Left hindlimb (tissue), 1 donor: Measurements from ENCODE around the gene XRCC4.
"Not testable (repeated sequence)": the region's sequence is repeated elsewhere in the genome, so short reads cannot be mapped to it uniquely, and the experiment has no call there.

Source experiments
- DNase-seq: peaks from one replicate; pipeline ENCODE4 v3.0.0-alpha.2; 2018

The XRCC4 gene

GRCh38 chr5:83118976-83119375 is 41.6 kb downstream of the XRCC4 start:
- DNase-seq: no peak

- DNase-seq: no peak
Observed at GRCh38 chr5:83124593-83124992, 47.2 kb downstream of the XRCC4 start.

- no peak for DNase-seq
Observed at GRCh38 chr5:83125560-83125959, 48.2 kb downstream of the XRCC4 start.

- no peak for DNase-seq
Observed at GRCh38 chr5:83126501-83126900, 49.2 kb downstream of the XRCC4 start.

GRCh38 chr5:83133797-83134196 is 56.5 kb downstream of the XRCC4 start:
- no peak for DNase-seq

- no peak for DNase-seq
Observed at GRCh38 chr5:83142526-83142925, 65.2 kb downstream of the XRCC4 start.

GRCh38 chr5:83145241-83145640 is 67.9 kb downstream of the XRCC4 start:
- no peak for DNase-seq

- DNase-seq: no peak
Observed at GRCh38 chr5:83145882-83146331, 68.6 kb downstream of the XRCC4 start.

- no peak for DNase-seq
Observed at GRCh38 chr5:83146441-83146840, 69.1 kb downstream of the XRCC4 start.

- no peak for DNase-seq
Observed at GRCh38 chr5:83147593-83147992, 70.2 kb downstream of the XRCC4 start.

- no peak for DNase-seq
Observed at GRCh38 chr5:83148370-83148769, 71.0 kb downstream of the XRCC4 start.

GRCh38 chr5:83149671-83150070 is 72.3 kb downstream of the XRCC4 start:
- no peak for DNase-seq

- no peak for DNase-seq
Observed at GRCh38 chr5:83151821-83152220, 74.5 kb downstream of the XRCC4 start.

GRCh38 chr5:83152996-83153395 is 75.6 kb downstream of the XRCC4 start:
- not testable (repeated sequence) for DNase-seq

- no peak for DNase-seq
Observed at GRCh38 chr5:83156001-83156400, 78.7 kb downstream of the XRCC4 start.

GRCh38 chr5:83157163-83157562 is 79.8 kb downstream of the XRCC4 start:
- DNase-seq: no peak

GRCh38 chr5:83162601-83163000 is 85.3 kb downstream of the XRCC4 start:
- no peak for DNase-seq

GRCh38 chr5:83167538-83167937 is 90.2 kb downstream of the XRCC4 start:
- DNase-seq: no peak

- DNase-seq: no peak
Observed at GRCh38 chr5:83169571-83170337, 92.4 kb downstream of the XRCC4 start.

GRCh38 chr5:83172011-83172410 is 94.7 kb downstream of the XRCC4 start:
- DNase-seq: no peak

GRCh38 chr5:83172655-83173054 is 95.3 kb downstream of the XRCC4 start:
- no peak for DNase-seq

- DNase-seq: no peak
Observed at GRCh38 chr5:83173826-83174225, 96.5 kb downstream of the XRCC4 start.

- no peak for DNase-seq
Observed at GRCh38 chr5:83177803-83178202, 100.5 kb downstream of the XRCC4 start.

GRCh38 chr5:83179966-83180365 is 102.6 kb downstream of the XRCC4 start:
- no peak for DNase-seq

GRCh38 chr5:83184534-83184933 is 107.2 kb downstream of the XRCC4 start:
- no peak for DNase-seq
